ENCODE data around the gene PHF14. TPM values are rescaled to one million over a fixed set of nuclear protein-coding genes. Genes with fewer than 3 reads are reported as not detected.
A peak's percentile ranks its signal among the peaks of the same experiment; 100 is the strongest.

The PHF14 gene
- polyA plus RNA-seq, 1 donor from 2014 or later = 139 TPM

DNA sequence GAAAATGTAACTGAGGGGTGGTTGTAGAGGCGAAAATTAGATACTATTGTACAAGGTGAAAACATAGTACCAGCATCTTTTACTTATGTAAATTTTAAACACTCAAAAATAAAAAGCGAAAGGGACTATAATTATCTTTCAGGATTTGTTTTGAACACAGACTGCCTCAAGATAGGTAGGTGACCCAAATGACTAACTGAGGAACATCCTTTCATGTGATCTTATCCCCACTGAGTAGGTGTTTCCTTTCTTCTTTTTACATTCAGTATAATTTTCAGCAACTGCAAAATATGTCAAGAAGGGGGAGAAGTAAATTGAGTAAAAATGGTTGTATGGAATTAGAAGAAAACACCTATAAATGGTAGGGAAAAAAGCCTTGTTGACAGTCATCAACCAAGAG is 236.7 kb downstream of the PHF14 start:
- Histone ChIP-seq H3K9ac (ENCODE audit: low read length) (no peak overlapping the region), H3F3A (ENCODE audit: insufficient read depth, low read length, poor library complexity, severe bottlenecking) (no peaks in the 10 kb centered on the region), H3K36me3 (ENCODE audit: insufficient read depth, low read length) (no peaks in the 10 kb centered on the region), H2AFZ (ENCODE audit: low read depth, low read length) (no peak overlapping the region), H3K27me3 (ENCODE audit: insufficient read depth, low read depth, low read length) (no peaks in the 10 kb centered on the region), H3K79me2 (replicated peaks; ENCODE audit: insufficient read depth, low read length) (no peaks in the 10 kb centered on the region), H3K4me3 (ENCODE audit: low read length) (no peak overlapping the region), H4K20me1 (ENCODE audit: insufficient read depth) (no peaks in the 10 kb centered on the region), H3K9me3 (ENCODE audit: low read length) (no peaks in the 10 kb centered on the region), H3K4me2 (ENCODE audit: low read length) (no peak overlapping the region), H3K9me2 (ENCODE audit: insufficient read depth, low read length) (no peaks in the 10 kb centered on the region), H3K27ac (ENCODE audit: low read length) (no peak overlapping the region)
- TF ChIP-seq, protein P1, sequence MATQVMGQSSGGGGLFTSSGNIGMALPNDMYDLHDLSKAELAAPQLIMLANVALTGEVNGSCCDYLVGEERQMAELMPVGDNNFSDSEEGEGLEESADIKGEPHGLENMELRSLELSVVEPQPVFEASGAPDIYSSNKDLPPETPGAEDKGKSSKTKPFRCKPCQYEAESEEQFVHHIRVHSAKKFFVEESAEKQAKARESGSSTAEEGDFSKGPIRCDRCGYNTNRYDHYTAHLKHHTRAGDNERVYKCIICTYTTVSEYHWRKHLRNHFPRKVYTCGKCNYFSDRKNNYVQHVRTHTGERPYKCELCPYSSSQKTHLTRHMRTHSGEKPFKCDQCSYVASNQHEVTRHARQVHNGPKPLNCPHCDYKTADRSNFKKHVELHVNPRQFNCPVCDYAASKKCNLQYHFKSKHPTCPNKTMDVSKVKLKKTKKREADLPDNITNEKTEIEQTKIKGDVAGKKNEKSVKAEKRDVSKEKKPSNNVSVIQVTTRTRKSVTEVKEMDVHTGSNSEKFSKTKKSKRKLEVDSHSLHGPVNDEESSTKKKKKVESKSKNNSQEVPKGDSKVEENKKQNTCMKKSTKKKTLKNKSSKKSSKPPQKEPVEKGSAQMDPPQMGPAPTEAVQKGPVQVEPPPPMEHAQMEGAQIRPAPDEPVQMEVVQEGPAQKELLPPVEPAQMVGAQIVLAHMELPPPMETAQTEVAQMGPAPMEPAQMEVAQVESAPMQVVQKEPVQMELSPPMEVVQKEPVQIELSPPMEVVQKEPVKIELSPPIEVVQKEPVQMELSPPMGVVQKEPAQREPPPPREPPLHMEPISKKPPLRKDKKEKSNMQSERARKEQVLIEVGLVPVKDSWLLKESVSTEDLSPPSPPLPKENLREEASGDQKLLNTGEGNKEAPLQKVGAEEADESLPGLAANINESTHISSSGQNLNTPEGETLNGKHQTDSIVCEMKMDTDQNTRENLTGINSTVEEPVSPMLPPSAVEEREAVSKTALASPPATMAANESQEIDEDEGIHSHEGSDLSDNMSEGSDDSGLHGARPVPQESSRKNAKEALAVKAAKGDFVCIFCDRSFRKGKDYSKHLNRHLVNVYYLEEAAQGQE (IDR thresholded peaks at IDR 0.05; ENCODE audit: borderline replicate concordance) = no peak
- no peak for TF ChIP-seq RAD21 (conservative IDR thresholded peaks at IDR 0.05)
- TF ChIP-seq, protein P2, sequence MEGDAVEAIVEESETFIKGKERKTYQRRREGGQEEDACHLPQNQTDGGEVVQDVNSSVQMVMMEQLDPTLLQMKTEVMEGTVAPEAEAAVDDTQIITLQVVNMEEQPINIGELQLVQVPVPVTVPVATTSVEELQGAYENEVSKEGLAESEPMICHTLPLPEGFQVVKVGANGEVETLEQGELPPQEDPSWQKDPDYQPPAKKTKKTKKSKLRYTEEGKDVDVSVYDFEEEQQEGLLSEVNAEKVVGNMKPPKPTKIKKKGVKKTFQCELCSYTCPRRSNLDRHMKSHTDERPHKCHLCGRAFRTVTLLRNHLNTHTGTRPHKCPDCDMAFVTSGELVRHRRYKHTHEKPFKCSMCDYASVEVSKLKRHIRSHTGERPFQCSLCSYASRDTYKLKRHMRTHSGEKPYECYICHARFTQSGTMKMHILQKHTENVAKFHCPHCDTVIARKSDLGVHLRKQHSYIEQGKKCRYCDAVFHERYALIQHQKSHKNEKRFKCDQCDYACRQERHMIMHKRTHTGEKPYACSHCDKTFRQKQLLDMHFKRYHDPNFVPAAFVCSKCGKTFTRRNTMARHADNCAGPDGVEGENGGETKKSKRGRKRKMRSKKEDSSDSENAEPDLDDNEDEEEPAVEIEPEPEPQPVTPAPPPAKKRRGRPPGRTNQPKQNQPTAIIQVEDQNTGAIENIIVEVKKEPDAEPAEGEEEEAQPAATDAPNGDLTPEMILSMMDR (IDR thresholded peaks at IDR 0.05; ENCODE audit: poor library complexity, severe bottlenecking) = no peak
- no peak for TF ChIP-seq TAF1 (IDR thresholded peaks at IDR 0.05; ENCODE audit: low read depth)
- TF ChIP-seq SMC3 (conservative IDR thresholded peaks at IDR 0.05; ENCODE audit: poor library complexity) = no peak
- no peak for TF ChIP-seq EP300 (conservative IDR thresholded peaks at IDR 0.05; ENCODE audit: poor library complexity, severe bottlenecking)
- TF ChIP-seq EZH2 (IDR thresholded peaks at IDR 0.05; ENCODE audit: borderline replicate concordance, insufficient read depth, low read length, poor library complexity, severe bottlenecking) = no peak
- TF ChIP-seq MXI1 (conservative IDR thresholded peaks at IDR 0.05; ENCODE audit: poor library complexity, severe bottlenecking) = no peak
- TF ChIP-seq POLR2AphosphoS5 (IDR thresholded peaks at IDR 0.05) = no peak

DNA sequence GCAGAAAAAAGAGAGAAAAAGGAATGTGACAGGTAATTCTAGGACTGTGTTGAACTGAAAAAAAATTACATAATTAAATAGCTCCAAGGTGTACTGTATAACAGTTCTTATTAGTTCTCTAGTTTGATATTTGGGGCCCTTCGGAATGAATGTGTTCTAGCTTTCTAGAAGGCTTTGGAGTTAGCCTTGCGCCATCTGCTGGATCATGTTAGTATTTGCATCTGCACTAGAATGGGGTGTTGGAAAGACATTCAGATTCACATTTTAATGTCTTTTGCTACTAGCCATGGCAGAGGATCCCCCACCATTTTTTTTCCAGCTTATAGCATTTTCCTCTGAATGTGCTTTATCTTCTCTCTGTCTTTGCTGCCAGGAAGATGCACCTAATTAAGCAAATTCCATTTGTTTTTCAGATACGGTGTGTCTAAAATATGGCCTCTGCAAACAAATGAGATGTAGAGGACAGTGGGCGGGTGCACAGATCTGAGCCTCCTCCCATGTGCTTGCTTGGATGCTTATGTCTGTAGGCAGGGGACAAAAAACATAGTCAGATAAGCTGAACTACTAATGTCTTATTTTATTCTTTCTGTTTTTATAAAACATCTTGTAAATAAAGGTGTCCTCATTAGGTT is 238.5 kb downstream of the PHF14 start:
- no peaks in the 10 kb centered on the region for H3K36me3 ChIP-seq (ENCODE audit: insufficient read depth, low read length)
- H3K27ac ChIP-seq (ENCODE audit: low read length) = no peak overlapping the region

More for the DNA sequence above, 238.5 kb downstream of the PHF14 start:
- Histone ChIP-seq H3K9me3 (ENCODE audit: low read length) (no peaks in the 10 kb centered on the region), H3K9ac (ENCODE audit: low read length) (no peak overlapping the region), H3K27me3 (ENCODE audit: insufficient read depth, low read depth, low read length) (no peaks in the 10 kb centered on the region), H3K4me3 (ENCODE audit: low read length) (no peak overlapping the region), H4K20me1 (ENCODE audit: insufficient read depth) (no peaks in the 10 kb centered on the region), H3K9me2 (ENCODE audit: insufficient read depth, low read length) (no peaks in the 10 kb centered on the region), H2AFZ (ENCODE audit: low read depth, low read length) (no peak overlapping the region), H3K4me2 (ENCODE audit: low read length) (no peak overlapping the region), H3K79me2 (replicated peaks; ENCODE audit: insufficient read depth, low read length) (no peaks in the 10 kb centered on the region), H3F3A (ENCODE audit: insufficient read depth, low read length, poor library complexity, severe bottlenecking) (no peaks in the 10 kb centered on the region)
- TF ChIP-seq EZH2 (IDR thresholded peaks at IDR 0.05; ENCODE audit: borderline replicate concordance, insufficient read depth, low read length, poor library complexity, severe bottlenecking) (no peak), RAD21 (conservative IDR thresholded peaks at IDR 0.05) (peak; percentile 84), SMC3 (conservative IDR thresholded peaks at IDR 0.05; ENCODE audit: poor library complexity) (peak; percentile 86), TAF1 (IDR thresholded peaks at IDR 0.05; ENCODE audit: low read depth) (no peak), MXI1 (conservative IDR thresholded peaks at IDR 0.05; ENCODE audit: poor library complexity, severe bottlenecking) (no peak), POLR2AphosphoS5 (IDR thresholded peaks at IDR 0.05) (no peak), EP300 (conservative IDR thresholded peaks at IDR 0.05; ENCODE audit: poor library complexity, severe bottlenecking) (no peak)
- TF ChIP-seq, protein P2 (IDR thresholded peaks at IDR 0.05; ENCODE audit: poor library complexity, severe bottlenecking) = peak; percentile 86
- TF ChIP-seq, protein P1 (IDR thresholded peaks at IDR 0.05; ENCODE audit: borderline replicate concordance) = no peak
